HG03175 (cell line): Measurements from ENCODE around the gene NPM3.

Experiments
- ATAC-seq: cut with Tn5 transposase; IDR thresholded peaks from one replicate; pipeline ENCODE4 v1.9.1; 2021; ENCODE audit warnings: mild to moderate bottlenecking, moderate library complexity; ENCODE audit not compliant: unreplicated experiment

NPM3 gene

GRCh38 chr10:101760510-101760909 lies 22.7 kb downstream of the NPM3 start:
- no peak for ATAC-seq

- no peak for ATAC-seq
Observed at GRCh38 chr10:101759309-101760247, 23.7 kb downstream of the NPM3 start.

GRCh38 chr10:101758858-101759257 lies 24.4 kb downstream of the NPM3 start:
- no peak for ATAC-seq

DNA sequence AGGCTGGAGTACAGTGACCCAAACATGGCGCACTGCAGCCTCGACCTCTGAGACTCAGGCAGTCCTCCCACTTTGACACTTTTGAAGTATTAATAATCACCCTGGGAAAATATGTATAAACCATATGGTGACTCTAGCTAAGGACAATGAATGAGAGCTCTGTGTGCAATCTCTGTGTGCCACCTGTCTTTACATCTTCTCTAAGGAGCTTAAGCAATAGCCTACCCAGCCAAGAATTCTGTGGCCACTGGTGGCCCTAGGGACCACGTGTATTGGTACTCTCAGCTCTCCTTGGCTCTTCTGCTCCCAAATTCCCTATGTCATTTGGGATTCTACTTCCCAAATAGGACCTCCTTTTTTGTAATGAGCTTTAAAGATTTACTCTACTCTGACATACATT lies 31.0 kb downstream of the NPM3 start:
- no peak for ATAC-seq

DNA sequence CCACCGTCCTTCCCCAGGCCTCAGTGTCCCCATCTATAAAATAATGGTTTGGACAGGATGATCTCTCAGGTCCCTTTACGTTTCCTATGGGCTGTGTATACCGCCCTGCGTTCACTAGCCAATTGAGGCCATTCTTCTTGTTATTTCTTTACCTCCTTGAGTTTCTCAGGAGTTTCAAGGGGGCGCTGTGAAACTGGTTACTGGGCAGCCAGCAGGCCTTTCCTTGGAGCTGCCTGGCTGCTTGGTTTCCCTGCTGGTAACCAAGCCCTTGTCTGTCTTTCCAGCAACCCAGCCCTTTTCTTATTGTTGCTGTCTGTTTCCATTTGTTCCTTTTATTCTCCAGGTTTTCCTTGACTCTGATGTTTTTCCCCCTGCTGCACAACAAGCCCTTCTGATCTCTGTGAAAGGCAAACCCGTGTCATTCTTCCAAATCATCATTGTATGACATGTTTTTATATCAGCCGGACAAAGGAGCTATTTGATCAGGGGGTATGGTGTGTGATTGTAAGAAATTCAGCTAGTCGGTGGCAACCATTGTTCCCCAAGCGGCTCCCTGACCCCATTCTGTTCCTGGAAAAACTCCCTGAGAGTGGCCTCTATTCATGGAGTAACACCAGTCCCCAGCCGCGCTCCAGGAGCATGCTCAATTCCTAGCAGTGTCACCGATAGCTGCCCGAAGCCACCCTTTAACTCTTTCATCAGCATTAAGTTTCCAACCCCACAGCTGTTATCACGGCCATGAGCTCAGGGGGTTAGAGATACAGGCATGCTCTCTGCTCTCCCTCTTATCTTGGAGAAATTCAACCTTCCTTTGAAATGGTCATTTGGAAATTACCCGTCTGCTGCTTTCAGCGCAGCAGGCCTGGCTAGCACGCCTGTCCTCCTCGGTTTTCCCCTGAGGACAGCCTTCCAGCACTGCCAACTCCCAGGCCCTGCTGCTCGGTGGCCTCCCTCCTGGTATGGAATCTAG lies 33.9 kb downstream of the NPM3 start:
- ATAC-seq: no peak

GRCh38 chr10:101748496-101748895 lies 34.8 kb downstream of the NPM3 start:
- ATAC-seq: no peak

DNA sequence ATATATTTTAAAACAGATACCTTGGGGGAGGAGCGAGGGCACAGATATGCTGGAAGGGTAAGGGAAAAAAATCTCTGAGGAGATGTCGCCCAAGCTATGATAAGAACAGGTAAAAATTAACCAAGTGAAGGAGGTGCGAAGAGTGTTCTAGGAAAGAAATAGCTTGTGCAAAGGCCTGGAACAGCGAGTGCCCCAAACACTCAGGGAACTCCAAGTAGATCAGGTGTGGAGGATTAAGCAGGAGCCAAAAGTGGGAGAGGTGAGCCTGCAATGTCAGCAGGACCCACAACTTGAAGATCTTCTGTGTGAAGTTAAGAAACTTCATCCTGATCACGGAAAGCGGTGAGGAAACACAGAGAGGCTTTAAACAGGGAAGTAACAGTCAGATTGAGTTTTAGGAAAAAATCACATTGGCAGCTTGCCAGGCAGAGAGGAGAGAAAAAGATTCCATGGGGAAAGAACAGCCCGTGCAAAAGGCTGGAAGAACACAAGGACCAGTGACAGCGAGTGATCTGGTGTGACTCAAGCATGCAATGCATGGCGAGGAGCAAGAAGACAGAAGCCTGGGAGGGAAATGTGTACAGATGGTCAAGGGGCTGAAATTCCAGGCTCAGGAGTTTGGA lies 38.1 kb downstream of the NPM3 start:
- no peak for ATAC-seq

DNA sequence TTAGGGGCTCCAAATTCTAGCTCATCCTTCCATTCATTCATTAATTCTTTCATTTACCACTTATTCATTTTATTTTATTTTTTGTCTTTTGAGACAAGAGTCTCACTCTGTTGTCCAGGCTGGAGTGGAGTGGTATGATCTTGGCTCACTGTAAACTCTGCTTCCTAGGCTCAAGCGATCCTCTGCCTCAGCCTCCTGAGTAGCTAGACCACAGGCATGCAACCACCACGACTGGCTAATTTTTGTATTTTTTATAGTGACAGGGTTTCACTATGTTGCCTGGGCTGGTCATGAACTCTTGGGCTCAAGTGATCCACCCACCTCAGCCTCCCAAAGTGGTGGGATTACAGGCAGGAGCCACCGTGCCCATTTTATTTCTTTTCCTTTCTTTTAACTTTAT lies 39.0 kb downstream of the NPM3 start:
- no peak for ATAC-seq

DNA sequence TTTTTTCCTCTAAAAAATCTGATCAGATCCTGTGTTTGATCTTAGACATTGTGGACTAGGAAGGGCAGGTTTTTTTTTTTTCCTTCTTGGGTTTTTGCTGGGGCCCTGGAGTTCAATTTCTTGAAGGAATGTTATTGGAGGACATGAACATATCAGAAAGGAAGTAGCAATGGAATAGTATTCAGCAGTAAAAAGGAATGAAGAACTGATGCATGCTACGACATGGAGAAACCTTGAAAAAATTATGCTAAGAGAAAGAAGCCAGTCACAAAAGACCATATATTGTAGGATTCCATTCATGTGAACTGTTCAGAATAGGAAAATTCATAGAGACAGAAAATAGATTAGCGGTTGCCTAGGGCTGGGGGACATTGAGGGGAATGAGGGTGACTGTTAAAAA lies 41.3 kb downstream of the NPM3 start:
- no peak for ATAC-seq

GRCh38 chr10:101736666-101737065 lies 46.6 kb downstream of the NPM3 start:
- no peak for ATAC-seq

DNA sequence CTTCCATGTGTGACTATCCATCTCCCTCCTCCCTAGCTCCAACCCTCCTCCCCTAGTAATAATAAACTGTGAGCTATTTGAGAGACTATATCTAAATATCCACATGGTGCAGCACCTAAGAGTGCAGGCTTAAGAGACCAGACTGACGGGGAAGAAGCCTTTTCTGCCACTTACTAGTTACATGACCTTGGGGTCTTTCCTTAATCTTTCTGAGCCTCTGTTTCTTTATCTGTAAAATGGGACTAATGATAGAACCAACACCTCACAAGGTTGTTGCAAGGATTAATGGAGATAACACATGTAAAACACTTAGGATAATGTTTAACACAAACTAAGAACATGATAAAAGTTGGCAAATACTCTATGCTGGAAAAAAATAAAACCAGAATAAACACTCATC lies 51.1 kb downstream of the NPM3 start:
- ATAC-seq: no peak
